GM18498 (cell line): ENCODE results near the gene SSR1.
A peak's percentile ranks its signal among the peaks of the same experiment; 100 is the strongest.
"Not testable (repeated sequence)": the region's sequence is repeated elsewhere in the genome, so short reads cannot be mapped to it uniquely, and the experiment has no call there.

Source experiments
- ATAC-seq: cut with Tn5 transposase; IDR thresholded peaks from one replicate; pipeline ENCODE4 v1.9.1; 2021; ENCODE audit warnings: mild to moderate bottlenecking, moderate library complexity; ENCODE audit not compliant: unreplicated experiment

Gene SSR1

GRCh38 chr6:7282097-7282906 is 30.7 kb downstream of the SSR1 start:
- no peak for ATAC-seq

GRCh38 chr6:7276199-7276524 is 36.8 kb downstream of the SSR1 start:
- no peak for ATAC-seq

- not testable (repeated sequence) for ATAC-seq
Measured at GRCh38 chr6:7274525-7274924, 38.5 kb downstream of the SSR1 start.

- ATAC-seq = no peak
Measured at GRCh38 chr6:7273709-7274108, 39.3 kb downstream of the SSR1 start.

- no peak for ATAC-seq
Measured at GRCh38 chr6:7271205-7271534, 41.8 kb downstream of the SSR1 start.

DNA sequence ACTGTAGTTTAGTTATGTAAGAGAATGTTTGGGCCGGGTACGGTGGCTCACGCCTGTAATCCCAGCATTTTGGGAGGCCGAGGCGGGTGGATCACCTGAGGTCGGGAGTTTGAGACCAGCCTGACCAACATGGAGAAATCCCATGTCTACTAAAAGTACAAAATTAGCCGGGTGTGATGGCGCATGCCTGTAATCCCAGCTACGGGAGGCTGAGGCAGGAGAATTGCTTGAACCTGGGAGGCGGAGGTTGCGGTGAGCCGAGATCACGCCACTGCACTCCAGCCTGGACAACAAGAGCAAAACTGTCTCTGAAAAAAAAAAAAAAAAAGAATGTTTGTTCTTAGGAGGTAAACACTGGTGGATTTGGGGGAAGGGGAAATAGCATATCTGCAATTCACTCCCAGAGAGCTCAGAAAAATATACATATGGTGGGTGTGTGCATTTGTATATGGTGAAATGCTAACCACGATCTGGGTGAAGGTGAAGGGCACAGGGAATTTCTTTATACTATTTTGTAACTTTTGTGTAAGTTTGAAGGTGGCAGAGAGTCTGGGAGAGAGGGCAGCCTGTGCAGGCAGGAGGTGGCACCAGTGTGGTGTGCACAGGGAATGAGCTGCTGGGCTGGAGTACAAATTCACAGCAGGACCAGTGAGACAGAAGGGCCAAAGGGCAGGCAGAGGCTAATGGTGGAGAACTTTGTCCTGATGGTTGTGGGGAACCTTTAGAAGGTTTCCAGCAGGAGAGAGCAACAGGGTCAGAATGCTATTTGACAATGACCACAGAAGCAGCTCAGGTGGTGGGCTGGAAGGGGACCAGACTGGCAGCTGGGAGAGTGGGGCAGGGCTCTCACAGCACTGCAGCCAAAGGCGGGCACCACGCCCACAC is 42.4 kb downstream of the SSR1 start:
- ATAC-seq = no peak

DNA sequence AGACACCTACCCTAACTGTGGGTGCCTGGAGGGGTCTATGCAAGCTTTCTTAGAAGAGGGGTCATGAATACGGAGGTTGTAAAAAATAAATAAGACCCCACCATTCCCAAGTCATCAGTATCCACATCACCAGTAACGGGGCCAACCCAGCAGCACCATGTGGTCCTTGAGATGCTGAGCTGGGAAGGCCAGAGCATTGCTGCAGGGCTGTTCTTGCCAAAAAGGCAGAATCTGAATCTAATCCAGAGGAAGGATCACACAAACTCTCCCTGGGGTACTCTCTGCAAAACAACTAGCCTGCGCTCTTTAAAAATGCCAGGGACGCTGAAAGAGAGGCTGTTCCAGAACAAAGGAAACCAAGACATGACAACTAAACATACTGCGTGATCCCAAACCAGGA is 43.2 kb downstream of the SSR1 start:
- ATAC-seq = no peak

GRCh38 chr6:7268816-7269555 is 44.0 kb downstream of the SSR1 start:
- no peak for ATAC-seq

DNA sequence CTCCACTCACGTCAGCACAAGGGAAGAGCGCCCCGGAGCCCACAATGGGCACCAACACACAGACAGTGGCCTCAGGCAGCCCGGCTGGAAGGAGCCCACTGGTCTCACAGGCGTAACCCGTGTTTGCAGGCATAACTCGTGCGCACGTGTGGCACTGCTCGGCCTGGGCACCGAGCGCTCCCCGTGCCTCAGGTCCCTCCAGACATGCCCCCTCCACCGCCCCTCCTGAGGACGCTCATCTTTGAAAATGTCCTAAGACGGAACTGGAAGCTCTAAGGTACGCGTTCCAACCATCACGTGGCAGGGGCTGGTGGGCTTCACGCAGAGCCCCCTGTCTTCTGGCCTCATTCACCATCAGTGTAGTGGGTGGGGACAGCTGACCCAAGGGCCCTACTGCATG is 44.6 kb downstream of the SSR1 start:
- no peak for ATAC-seq

- no peak for ATAC-seq
Measured at GRCh38 chr6:7267466-7268091, 45.4 kb downstream of the SSR1 start.

DNA sequence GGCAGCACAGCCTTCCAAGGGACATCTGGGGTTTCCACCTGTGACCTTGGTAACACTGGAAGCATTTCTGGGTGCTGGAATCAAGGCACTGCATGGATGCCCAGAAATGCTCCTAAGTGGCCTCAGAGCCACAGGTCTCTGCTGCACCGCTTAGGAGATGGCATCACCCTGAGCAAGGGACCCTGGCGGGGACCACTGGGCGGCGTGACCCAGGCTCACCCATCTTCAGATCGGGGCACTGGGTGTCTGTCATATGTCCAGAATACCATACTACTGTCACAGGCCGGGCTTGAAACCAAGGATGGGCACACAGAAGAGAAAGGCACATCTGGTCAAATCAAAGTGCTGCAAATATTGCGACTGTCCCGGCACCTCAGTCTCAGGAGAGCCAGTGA is 45.9 kb downstream of the SSR1 start:
- ATAC-seq = no peak

DNA sequence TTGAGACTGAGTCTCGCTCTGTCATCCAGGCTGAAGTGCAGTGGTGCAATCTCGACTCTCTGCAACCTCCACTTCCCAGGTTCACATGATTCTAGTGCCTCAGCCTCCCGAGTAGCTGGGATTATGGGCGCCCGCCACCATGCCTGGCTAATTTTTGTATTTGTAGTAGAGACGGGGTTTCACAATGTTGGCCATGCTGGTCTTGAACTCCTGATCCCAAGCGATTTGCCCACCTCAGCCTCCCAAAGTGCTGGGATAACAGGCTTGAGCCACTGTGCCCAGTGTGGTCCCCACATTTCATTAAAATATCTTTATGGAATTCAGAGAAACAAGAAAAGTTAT is 47.6 kb downstream of the SSR1 start:
- not testable (repeated sequence) for ATAC-seq

DNA sequence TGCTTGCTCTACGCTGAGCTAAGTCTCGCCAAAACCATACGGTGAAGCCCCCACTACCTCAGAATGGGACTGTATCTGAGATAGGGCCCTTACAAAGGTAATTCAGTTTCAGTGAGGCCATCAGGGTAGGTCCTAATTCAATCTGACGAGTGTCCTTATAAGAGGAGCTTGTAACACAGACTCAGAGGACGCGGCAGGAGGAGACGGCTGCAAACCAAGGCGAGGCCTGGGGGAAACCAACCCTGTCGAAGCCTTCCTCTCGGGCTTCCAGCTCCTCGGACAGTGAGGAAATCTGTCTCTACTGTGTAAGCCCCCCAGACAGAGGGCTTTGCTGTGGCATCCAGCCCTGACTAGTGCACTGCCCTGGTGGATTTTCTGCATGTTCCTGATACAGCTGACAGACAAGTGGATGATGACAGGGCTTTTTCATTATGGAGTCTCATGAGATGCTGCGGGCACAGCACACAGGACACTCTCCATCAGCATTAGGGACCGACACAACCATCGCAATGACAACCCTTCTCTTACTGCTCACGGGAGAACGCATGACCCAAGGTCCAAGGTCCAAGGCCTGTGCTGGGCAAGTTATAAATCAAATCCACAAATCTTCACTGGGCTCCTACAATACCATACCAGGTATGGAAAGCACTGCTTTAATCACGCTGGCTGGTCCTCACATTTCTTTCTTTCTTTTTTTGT is 48.2 kb downstream of the SSR1 start:
- ATAC-seq = no peak

- ATAC-seq = no peak
Measured at GRCh38 chr6:7264041-7264440, 49.0 kb downstream of the SSR1 start.

- ATAC-seq = not testable (repeated sequence)
Measured at GRCh38 chr6:7263519-7263805, 49.5 kb downstream of the SSR1 start.

DNA sequence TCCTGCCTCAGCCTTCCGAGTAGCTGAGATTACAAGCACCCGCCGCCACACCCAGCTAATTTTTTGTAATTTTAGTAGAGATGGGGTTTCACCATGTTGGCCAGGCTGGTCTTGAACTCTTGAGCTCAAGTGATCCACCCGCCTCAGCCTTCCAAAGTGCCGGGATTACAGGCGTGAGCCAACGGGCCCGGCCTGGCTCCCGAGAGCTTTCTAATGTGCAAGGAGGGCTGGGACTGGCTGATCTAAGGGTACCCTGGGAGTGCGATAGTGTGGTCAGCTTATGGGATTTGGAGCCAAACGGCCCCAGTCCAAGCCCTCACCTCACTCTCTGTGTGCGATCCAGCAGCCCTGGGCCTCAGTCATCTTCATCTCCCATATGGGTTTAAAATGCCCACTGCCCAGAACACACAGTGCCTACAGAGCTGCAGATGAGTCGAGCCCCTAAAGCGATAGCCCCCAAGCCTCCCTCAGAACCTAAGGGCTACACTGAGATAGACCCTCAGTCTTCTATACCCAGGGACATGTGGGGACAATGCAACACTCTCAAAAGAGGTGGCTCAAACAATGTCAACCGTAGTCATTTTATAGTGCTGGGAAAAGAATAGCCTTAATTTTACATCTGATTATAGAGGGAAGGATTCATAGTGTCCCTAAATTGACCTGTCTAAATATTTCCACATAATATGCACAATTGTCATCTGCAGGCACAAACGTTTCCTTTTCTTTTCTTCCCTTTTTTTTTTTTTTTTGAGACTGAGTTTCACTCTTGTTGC is 50.1 kb downstream of the SSR1 start:
- no peak for ATAC-seq

- no peak for ATAC-seq
Measured at GRCh38 chr6:7261852-7262461, 51.0 kb downstream of the SSR1 start.

DNA sequence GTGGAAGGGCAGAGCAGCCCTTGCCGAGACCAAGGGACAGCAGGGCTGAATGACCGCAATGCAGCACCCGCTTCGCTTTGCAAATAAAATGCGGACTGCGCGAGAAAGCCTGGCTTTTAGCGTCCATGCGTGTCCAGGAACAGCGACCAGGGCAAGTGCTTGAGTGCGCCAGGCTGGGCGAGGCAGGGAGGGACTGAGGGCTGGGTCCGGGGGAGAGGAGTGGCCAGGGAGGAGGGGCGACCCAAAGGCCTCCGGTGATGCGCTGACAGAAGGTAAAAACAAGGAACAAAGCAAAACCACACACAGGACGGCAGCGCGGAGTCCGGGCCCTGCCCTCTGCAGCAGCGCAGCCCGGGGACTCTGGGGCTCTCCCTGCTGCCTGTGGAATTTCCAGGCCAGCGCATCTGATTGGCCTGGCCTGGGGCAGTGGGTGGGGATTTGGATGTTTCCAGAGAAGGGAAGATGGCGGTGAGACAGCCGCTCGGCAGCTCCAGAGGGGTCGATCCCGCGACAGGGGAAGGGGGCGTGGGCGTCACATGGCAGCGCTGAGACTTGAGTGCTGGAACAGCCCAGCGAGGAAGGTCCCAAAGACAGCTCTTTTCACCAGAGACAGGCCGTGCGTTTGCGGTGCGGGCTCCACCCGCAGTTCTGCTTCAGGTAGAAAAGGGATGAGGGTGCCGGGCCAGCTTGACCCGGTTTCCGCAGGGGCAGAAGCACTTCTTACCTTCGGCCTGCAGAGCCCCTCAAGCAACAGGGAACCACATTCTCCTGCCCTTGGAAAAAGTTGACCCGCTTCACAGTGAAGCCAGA is 51.8 kb downstream of the SSR1 start:
- ATAC-seq = peak; percentile 72
